K562 (cell line): ENCODE data around the gene AQP4. TPM values are rescaled to one million over a fixed set of nuclear protein-coding genes. Genes with fewer than 3 reads are reported as not detected.

ENCODE experiments used
- ATAC-seq: fragments of 200-7000 bp; cut with Tn5 transposase; 3 replicates; pipeline ENCODE4 v1.9.1; 2020; ENCODE audit warnings: moderate library complexity
- BruUV-seq: library from RNA; stranded (reverse); fragments of 400-500 nt; replicated peaks from 2 replicates; lab custom pipeline; 2021; lab: Mats Ljungman, UMichigan
- CTCF ChIA-PET: fragments of 300-600 bp; formaldehyde crosslinking; extraction: SDS; loops from one replicate; lab custom pipeline; 2021; ENCODE audit warnings: low intra/inter-chr PET ratio; lab: Yijun Ruan, JAX
- POLR2A ChIA-PET: fragments of 300-600, 350-650 bp; sonication (Branson Sonifier 250); formaldehyde crosslinking; extraction: SDS; loops from one replicate; lab custom pipeline; 2021; ENCODE audit warnings: antibody characterized with exemption, inconsistent platforms; lab: Yijun Ruan, JAX
- DNase-seq, 4 experiments: peaks; one replicate each; pipeline versions ENCODE4 v3.0.0 to v3.0.0-alpha.2; 2011 to 2018; ENCODE audit warnings: low spot score in 3 of 4, mixed read lengths in 3 of 4; ENCODE audit errors: extremely low read depth in 1 of 4
- FAIRE-seq: peaks from 2 replicates; lab custom pipeline; 2011; peaks lifted over from hg19 to GRCh38; lab: Jason Lieb, UNC
- H2AFZ ChIP-seq: 2 replicates; pipeline ENCODE4 v1.6.0; 2011; ENCODE audit warnings: low read depth, low read length, control low read depth, inconsistent platforms
- H3K27ac ChIP-seq: fragments of 200-600 bp; 3 replicates; pipeline ENCODE4 v1.8.0; 2011; ENCODE audit warnings: low read depth, mild to moderate bottlenecking, control low read depth, inconsistent platforms, low read length, moderate library complexity, mixed read lengths; ENCODE audit errors: extremely low read depth
- H3K27me3 ChIP-seq, 2 experiments: fragments of 300-600 bp in 1 of 2; 2 replicates in 1 of 2; 3 replicates in 1 of 2; pipeline versions ENCODE4 v1.6.0 to v1.8.0; 2011; ENCODE audit warnings: inconsistent platforms in 2 of 2, low read length in 2 of 2, mild to moderate bottlenecking in 1 of 2, mixed read lengths in 1 of 2, moderate library complexity in 1 of 2; ENCODE audit not compliant: control insufficient read depth in 2 of 2, insufficient read depth in 2 of 2
- H3K36me3 ChIP-seq: fragments of 300-600 bp; 3 replicates; pipeline ENCODE4 v1.8.0; 2011; ENCODE audit warnings: mild to moderate bottlenecking, low read length, inconsistent platforms; ENCODE audit not compliant: control insufficient read depth, insufficient read depth
- H3K4me1 ChIP-seq, 2 experiments: fragments of 200-600 bp in 1 of 2; replicated peaks in 1 of 2; 2 replicates in 1 of 2; 3 replicates in 1 of 2; pipeline versions ENCODE4 v1.5.1 to v1.8.0; 2011; ENCODE audit warnings: inconsistent platforms in 2 of 2, low read length in 2 of 2, mild to moderate bottlenecking in 1 of 2, mixed read lengths in 1 of 2, moderate library complexity in 1 of 2; ENCODE audit not compliant: control insufficient read depth in 2 of 2, insufficient read depth in 2 of 2
- H3K4me2 ChIP-seq: 2 replicates; pipeline ENCODE4 v1.6.1; 2011; ENCODE audit warnings: low read length, control low read depth, inconsistent platforms, mixed read lengths; ENCODE audit not compliant: insufficient read depth
- H3K4me3 ChIP-seq: fragments of 200-600 bp; sonication (generic), shearing (Covaris generic); 2 replicates; pipeline ENCODE4 v1.5.1; 2016; ENCODE audit warnings: control low read depth, inconsistent platforms
- H3K79me2 ChIP-seq: fragments of 200-600 bp; 3 replicates; pipeline ENCODE4 v1.8.0; 2011; ENCODE audit warnings: low read length, inconsistent platforms; ENCODE audit not compliant: control insufficient read depth, insufficient read depth
- H3K9ac ChIP-seq, 2 experiments: 2 replicates each; pipeline versions ENCODE4 v1.6.0 to v1.6.1; 2011; ENCODE audit warnings: low read depth in 2 of 2, low read length in 2 of 2, control low read depth in 1 of 2, inconsistent platforms in 1 of 2, mild to moderate bottlenecking in 1 of 2, mixed read lengths in 1 of 2; ENCODE audit not compliant: insufficient read depth in 1 of 2
- H3K9me1 ChIP-seq: one replicate; pipeline ENCODE4 v1.6.0; 2011; ENCODE audit warnings: inconsistent platforms, mild to moderate bottlenecking, low read length, moderate library complexity; ENCODE audit not compliant: control insufficient read depth, insufficient read depth
- H3K9me3 ChIP-seq: replicated peaks from 2 replicates; pipeline ENCODE4 v1.5.1; 2011; ENCODE audit warnings: low read depth, low read length, inconsistent platforms; ENCODE audit not compliant: control insufficient read depth, insufficient read depth
- H4K20me1 ChIP-seq: replicated peaks from 2 replicates; pipeline ENCODE4 v1.6.1; 2011; ENCODE audit warnings: low read length, inconsistent platforms, mixed read lengths; ENCODE audit not compliant: control insufficient read depth, insufficient read depth
- CHD1 ChIP-seq: fragments of 200-600 bp; sonication (generic); IDR thresholded peaks from one replicate; pipeline ENCODE4 v1.6.1; 2012; ENCODE audit warnings: mild to moderate bottlenecking, moderate library complexity, low read length, inconsistent platforms
- MXI1 ChIP-seq: IDR thresholded peaks from 2 replicates; pipeline ENCODE4 v1.6.1; 2011; ENCODE audit warnings: low read depth, mild to moderate bottlenecking, improper control_type of control experiment, low read length
- RBM34 ChIP-seq: fragments of 200-400 bp; formaldehyde crosslinking; IDR thresholded peaks from 2 replicates; pipeline ENCODE4 v1.6.1; 2018; ENCODE audit warnings: low read length, borderline replicate concordance; ENCODE audit not compliant: insufficient read depth
- SAFB2 ChIP-seq: fragments of 200-400 bp; formaldehyde crosslinking; IDR thresholded peaks from 2 replicates; pipeline ENCODE4 v1.6.1; 2018; ENCODE audit warnings: borderline replicate concordance, low read length, low read depth, moderate library complexity; ENCODE audit not compliant: severe bottlenecking
- SMAD1 ChIP-seq: fragments of 150-350 bp; IDR thresholded peaks from 2 replicates; pipeline ENCODE4 v1.6.1; 2014; ENCODE audit warnings: low read length, low read depth; ENCODE audit not compliant: partially characterized antibody
- SMARCB1 ChIP-seq: IDR thresholded peaks from 2 replicates; pipeline ENCODE4 v1.6.1; 2011; ENCODE audit warnings: improper control_type of control experiment, low read depth; ENCODE audit not compliant: insufficient read length
- SRSF1 ChIP-seq: fragments of 200-400 bp; formaldehyde crosslinking; IDR thresholded peaks from 2 replicates; pipeline ENCODE4 v1.6.1; 2017; ENCODE audit warnings: mild to moderate bottlenecking, low read depth, low read length, moderate library complexity
- SRSF3 ChIP-seq: fragments of 200-400 bp; formaldehyde crosslinking; IDR thresholded peaks from 2 replicates; pipeline ENCODE4 v1.6.1; 2016; ENCODE audit warnings: mild to moderate bottlenecking, low read length, moderate library complexity; ENCODE audit not compliant: insufficient read depth
- TCF7 ChIP-seq: sonication (generic); IDR thresholded peaks from 2 replicates; pipeline ENCODE4 v1.6.1; 2016; ENCODE audit warnings: antibody characterized with exemption, borderline replicate concordance
- WGBS: fragments of 100-300 bp; shearing (Covaris generic); methylation state at CpG from one replicate; pipeline ENCODE4 v1.1.6; 2016; ENCODE audit warnings: low coverage, mixed read lengths; ENCODE audit not compliant: insufficient coverage; ENCODE audit errors: missing lambda C conversion rate; 5-methylcytosine and 5-hydroxymethylcytosine counted together
- in situ Hi-C: fragments of 300-500 bp; cut with MboI; formaldehyde crosslinking; loops from 4 replicates; pipeline ENCODE4 v1.15.0; 2018; ENCODE audit warnings: inconsistent platforms, mixed read lengths
- intact Hi-C: fragments of 100-400 bp; cut with micrococcal nuclease; formaldehyde crosslinking; loops from 2 replicates; pipeline ENCODE4 v1.14.2; 2022
- polyA plus RNA-seq, 8 experiments: library from polyadenylated mRNA; depleted of rRNA in 4 of 8; stranded (reverse) in 5 of 8; unstranded in 3 of 8; fragments of >200 nt; fragmentation: Nextera tagmentation in 2 of 8; fragmentation: Illumina TruSeq in 1 of 8; extraction: Ambion mirVana in 2 of 8; extraction: Trizol in 1 of 8; gene quantifications; 2 replicates each; pipeline versions ENCODE4 v1.2.1 to v1.2.3, GENCODE V29; 2011 to 2014; ENCODE audit warnings: inconsistent platforms in 1 of 8, missing spikeins in 1 of 8
- total RNA-seq, 7 experiments: library from RNA; depleted of rRNA in 6 of 7; stranded (reverse); fragments of >200 nt in 6 of 7; fragmentation: Illumina TruSeq in 2 of 7; extraction: Trizol in 2 of 7; gene quantifications; 2 replicates each; pipeline versions ENCODE4 v1.2.1 to v1.2.3, GENCODE V29; 2011 to 2021; ENCODE audit warnings: low replicate concordance in 1 of 7
- TF ChIP-seq, protein P1 (sequence below), 2 experiments: fragments of 450-650 bp in 1 of 2; sonication (generic) in 1 of 2; formaldehyde crosslinking in 1 of 2; IDR thresholded peaks in 1 of 2; conservative IDR thresholded peaks in 1 of 2; 2 replicates each; pipeline versions ENCODE4 v1.6.1 to v1.8.1; 2016 to 2023; ENCODE audit warnings: mild to moderate bottlenecking in 2 of 2, moderate library complexity in 2 of 2, inconsistent platforms in 1 of 2, missing genetic modification reagents in 1 of 2
- TF ChIP-seq, protein P2 (sequence below): fragments of 250-450 bp; sonication (Bioruptor Pico); IDR thresholded peaks from 2 replicates; pipeline ENCODE4 v1.9.0; 2021; ENCODE audit warnings: mild to moderate bottlenecking, inconsistent platforms
- TF ChIP-seq, protein P3 (sequence below): sonication (generic); formaldehyde crosslinking; IDR thresholded peaks from 2 replicates; pipeline ENCODE4 v1.9.0; 2022; ENCODE audit warnings: mild to moderate bottlenecking, missing genetic modification reagents

Gene AQP4
- total and polyA plus RNA-seq, 9 of the 15 experiments (the other 6 are each of a cell fraction or from before 2014, with no cell fraction given) = 0.31 TPM; not detected in 8

DNA sequence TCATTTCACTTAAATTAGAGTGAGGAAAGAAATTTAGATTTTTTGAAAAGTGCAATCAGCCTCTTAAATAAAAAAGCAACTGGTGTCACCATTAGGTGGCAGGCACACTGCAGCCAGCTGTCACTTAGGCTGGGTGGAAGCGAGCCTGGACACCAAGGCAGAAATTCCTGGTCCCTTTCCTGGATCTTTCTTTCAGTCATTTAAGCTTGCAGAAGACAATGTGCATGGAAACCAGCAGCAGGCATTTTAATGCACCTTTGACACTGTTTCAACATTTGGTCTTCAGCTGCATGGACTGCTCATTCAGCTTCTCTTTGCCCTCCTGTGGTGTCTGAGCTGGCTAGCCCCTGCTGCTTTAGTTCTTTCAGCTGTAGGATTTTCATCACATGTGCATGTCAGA lies 61.0 kb downstream of the AQP4 start:
- H3K9me1 ChIP-seq = no peaks in the 10 kb centered on the region
- no peak for ATAC-seq
- in situ Hi-C loops = no loop called here
- H3K27ac ChIP-seq = no peak overlapping the region
- no peak overlapping the region for H3K4me3 ChIP-seq
- H4K20me1 ChIP-seq = no peaks in the 10 kb centered on the region
- H3K4me1 ChIP-seq = no peaks in the 10 kb centered on the region
- intact Hi-C loops = no loop called here
- no peak overlapping the region for H3K4me2 ChIP-seq
- POLR2A ChIA-PET = no interaction called here
- whole genome bisulfite sequencing = 0% methylated on average over 1 of the region's 1 CpG
- no peaks in the 10 kb centered on the region for H3K36me3 ChIP-seq
- BruUV-seq = no TSS peak
- no peak for FAIRE-seq
- DNase-seq = no peak
- TF ChIP-seq SMARCB1 = no peak
- no peak for TF ChIP-seq RBM34
- TF ChIP-seq TCF7 = no peak
- TF ChIP-seq, protein P1, sequence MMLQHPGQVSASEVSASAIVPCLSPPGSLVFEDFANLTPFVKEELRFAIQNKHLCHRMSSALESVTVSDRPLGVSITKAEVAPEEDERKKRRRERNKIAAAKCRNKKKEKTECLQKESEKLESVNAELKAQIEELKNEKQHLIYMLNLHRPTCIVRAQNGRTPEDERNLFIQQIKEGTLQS (IDR thresholded peaks at IDR 0.05) = no peak
- TF ChIP-seq, protein P1 (CRISPR knock-in tag; conservative IDR thresholded peaks at IDR 0.05) = no peak
- TF ChIP-seq, protein P2, sequence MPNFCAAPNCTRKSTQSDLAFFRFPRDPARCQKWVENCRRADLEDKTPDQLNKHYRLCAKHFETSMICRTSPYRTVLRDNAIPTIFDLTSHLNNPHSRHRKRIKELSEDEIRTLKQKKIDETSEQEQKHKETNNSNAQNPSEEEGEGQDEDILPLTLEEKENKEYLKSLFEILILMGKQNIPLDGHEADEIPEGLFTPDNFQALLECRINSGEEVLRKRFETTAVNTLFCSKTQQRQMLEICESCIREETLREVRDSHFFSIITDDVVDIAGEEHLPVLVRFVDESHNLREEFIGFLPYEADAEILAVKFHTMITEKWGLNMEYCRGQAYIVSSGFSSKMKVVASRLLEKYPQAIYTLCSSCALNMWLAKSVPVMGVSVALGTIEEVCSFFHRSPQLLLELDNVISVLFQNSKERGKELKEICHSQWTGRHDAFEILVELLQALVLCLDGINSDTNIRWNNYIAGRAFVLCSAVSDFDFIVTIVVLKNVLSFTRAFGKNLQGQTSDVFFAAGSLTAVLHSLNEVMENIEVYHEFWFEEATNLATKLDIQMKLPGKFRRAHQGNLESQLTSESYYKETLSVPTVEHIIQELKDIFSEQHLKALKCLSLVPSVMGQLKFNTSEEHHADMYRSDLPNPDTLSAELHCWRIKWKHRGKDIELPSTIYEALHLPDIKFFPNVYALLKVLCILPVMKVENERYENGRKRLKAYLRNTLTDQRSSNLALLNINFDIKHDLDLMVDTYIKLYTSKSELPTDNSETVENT = no peak
- TF ChIP-seq, protein P3, sequence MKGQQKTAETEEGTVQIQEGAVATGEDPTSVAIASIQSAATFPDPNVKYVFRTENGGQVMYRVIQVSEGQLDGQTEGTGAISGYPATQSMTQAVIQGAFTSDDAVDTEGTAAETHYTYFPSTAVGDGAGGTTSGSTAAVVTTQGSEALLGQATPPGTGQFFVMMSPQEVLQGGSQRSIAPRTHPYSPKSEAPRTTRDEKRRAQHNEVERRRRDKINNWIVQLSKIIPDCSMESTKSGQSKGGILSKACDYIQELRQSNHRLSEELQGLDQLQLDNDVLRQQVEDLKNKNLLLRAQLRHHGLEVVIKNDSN (CRISPR knock-in tag) = no peak
- no peak for TF ChIP-seq CHD1
- TF ChIP-seq SRSF1 = no peak
- TF ChIP-seq MXI1 = no peak
- TF ChIP-seq SAFB2 = no peak
- TF ChIP-seq SRSF3 = no peak
- no peak for TF ChIP-seq SMAD1
- CTCF ChIA-PET = no interaction called here
- H3K9me3 ChIP-seq = no peaks in the 10 kb centered on the region; the same call in 1 of the 2 replicates
- no peak overlapping the region for H3K9ac ChIP-seq
- no peak overlapping the region for H2AFZ ChIP-seq
- no peaks in the 10 kb centered on the region for H3K79me2 ChIP-seq
- no peaks in the 10 kb centered on the region for H3K27me3 ChIP-seq
